Esophagus (tissue), 2 donors: ENCODE results near the gene SPC25. TPM values are rescaled to one million over a fixed set of nuclear protein-coding genes. Genes with fewer than 3 reads are reported as not detected.

Experiments used
- H3K27ac ChIP-seq, 2 donors: one replicate each; pipeline ENCODE4 v1.5.1; 2013; ENCODE audit warnings: low read depth in 2 of 2, mild to moderate bottlenecking in 2 of 2, inconsistent platforms in 1 of 2, low read length in 1 of 2, moderate library complexity in 1 of 2
- H3K27me3 ChIP-seq, 2 donors: one replicate each; pipeline ENCODE4 v1.6.1; 2013; ENCODE audit warnings: low read length in 2 of 2, control low read depth in 1 of 2, mild to moderate bottlenecking in 1 of 2; ENCODE audit not compliant: insufficient read depth in 2 of 2, control insufficient read depth in 1 of 2
- H3K36me3 ChIP-seq, 2 donors: one replicate each; pipeline ENCODE4 v1.6.1; 2013; ENCODE audit warnings: low read length in 1 of 2; ENCODE audit not compliant: control insufficient read depth in 2 of 2, insufficient read depth in 2 of 2
- H3K4me1 ChIP-seq, 2 donors: one replicate each; pipeline ENCODE4 v1.6.1; 2013; ENCODE audit warnings: low read length in 1 of 2; ENCODE audit not compliant: control insufficient read depth in 2 of 2, insufficient read depth in 2 of 2
- H3K4me3 ChIP-seq, 2 donors: one replicate each; pipeline ENCODE4 v1.5.1; 2013; ENCODE audit warnings: low read length in 2 of 2, mild to moderate bottlenecking in 2 of 2, low read depth in 1 of 2, moderate library complexity in 1 of 2
- H3K9me3 ChIP-seq, 2 donors: one replicate each; pipeline ENCODE4 v1.6.1; 2013; ENCODE audit warnings: mild to moderate bottlenecking in 2 of 2, low read depth in 1 of 2, low read length in 1 of 2, moderate library complexity in 1 of 2; ENCODE audit not compliant: control insufficient read depth in 2 of 2, insufficient read depth in 1 of 2
- WGBS, 2 donors: extraction: QIAGEN DNeasy Blood & Tissue Kit; methylation state at CpG; one replicate each; pipeline ENCODE4 v1.1.7; 2013; 5-methylcytosine and 5-hydroxymethylcytosine counted together
- polyA plus RNA-seq, 2 donors: library from polyadenylated mRNA; stranded (reverse); fragments of 200-250 nt; gene quantifications; one replicate each; pipeline ENCODE4 v1.2.3, GENCODE V29; 2013
- donor health status: healthy with polysubstance abuse.
- donor health status: Bipolar disorder and iron deficiency.

Gene SPC25
- polyA plus RNA-seq, 2 donors, result 4.1 to 6.4 TPM

DNA sequence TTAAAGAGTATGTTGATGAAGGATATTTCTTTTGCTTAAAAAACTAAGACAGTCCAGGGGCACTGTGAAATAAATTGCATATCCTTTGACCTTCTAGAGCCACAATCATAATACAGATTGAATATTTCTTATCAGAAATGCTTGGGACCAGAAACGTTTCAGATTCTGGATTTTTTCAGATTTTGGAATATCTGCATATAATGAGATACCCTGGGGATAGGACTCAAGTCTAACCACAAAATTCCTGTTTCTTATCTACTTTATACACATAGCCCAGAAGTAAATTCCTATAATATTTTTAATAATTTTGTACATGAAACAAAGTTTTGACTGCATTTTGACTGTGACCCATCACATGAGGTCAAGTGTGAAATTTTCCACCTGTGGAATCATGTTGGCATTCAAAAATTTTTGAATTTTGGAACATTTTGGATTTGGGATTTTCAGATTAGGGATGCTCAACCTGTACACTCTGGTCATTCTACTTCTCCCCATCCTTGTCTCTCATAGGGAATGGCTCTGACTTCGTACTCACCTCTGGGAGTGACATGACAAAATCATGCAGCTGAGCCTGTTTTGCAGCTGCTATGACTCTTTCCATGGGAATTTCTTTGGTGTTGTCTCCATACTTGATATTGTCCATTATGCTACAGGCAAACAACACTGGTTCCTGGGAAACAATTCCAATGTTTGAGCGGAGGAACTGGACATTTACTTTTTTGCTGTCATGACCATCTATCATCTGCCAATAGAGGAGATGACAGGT is 36.6 kb upstream of the SPC25 start:
- 68 to 71% methylated on average over 3 of the region's 3 CpGs for WGBS, 2 donors
- no peak overlapping the region for H3K27ac ChIP-seq
- no peaks in the 10 kb centered on the region for H3K36me3 ChIP-seq
- H3K9me3 ChIP-seq, result peaks cover 0 to 2% of the 10 kb centered on the region in 2 donors
- H3K27me3 ChIP-seq, result no peaks in the 10 kb centered on the region
- no peak overlapping the region for H3K4me3 ChIP-seq
- no peaks in the 10 kb centered on the region for H3K4me1 ChIP-seq

DNA sequence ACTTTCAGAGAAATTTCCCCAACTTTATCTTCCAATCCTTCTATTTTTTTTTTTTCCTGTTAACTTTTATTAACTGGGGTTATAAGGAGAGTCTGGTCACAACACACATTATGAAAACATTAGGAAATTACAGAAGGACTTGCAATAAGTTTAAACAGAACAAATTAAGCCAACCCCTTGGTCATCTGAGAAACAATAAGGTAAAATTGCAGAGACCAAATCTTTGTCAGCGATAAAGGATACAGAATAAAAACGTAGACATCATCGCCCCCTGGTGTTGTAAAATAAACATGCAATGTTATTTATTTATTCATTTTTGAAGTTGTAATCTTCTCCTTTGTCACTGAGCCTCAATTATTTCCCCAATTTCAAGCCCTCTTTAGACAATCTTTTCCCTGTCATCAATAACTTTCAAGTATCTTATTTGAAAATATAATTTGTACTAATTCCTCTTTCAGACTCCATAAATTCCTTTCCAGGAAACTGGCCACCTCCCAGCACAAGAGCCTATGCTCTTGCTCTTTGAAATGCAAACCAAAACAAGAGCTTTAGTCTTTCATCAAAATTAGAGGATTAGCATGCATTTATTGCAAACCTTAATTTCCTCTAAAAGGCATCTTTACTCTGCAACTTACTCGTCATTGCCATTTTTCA is 30.4 kb upstream of the SPC25 start:
- Histone ChIP-seq H3K27ac (no peak overlapping the region), H3K27me3 (no peaks in the 10 kb centered on the region), H3K4me3 (no peak overlapping the region), H3K9me3 (peaks cover 2% of the 10 kb centered on the region in 2 donors), H3K36me3 (no peaks in the 10 kb centered on the region), H3K4me1 (no peaks in the 10 kb centered on the region)
- 18 to 27% methylated on average over 4 of the region's 4 CpGs for WGBS, 2 donors

DNA sequence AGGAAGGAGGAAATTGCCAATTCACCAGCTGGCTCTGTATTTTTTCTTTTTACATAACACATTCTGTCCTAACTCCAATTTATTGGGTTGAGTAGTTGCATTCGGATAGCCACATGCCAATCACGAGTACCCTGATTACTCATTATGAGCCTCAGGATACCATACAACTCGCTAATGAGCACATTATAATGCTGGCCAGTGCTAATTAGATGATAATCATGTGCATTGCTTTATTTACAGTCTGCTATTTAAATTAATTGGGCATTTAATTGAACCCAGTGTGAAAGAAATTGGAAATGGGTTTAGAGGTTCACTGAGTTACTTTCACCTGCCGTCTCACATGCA is 26.1 kb upstream of the SPC25 start:
- H3K4me3 ChIP-seq, result no peak overlapping the region
- no peaks in the 10 kb centered on the region for H3K36me3 ChIP-seq
- no peak overlapping the region for H3K27ac ChIP-seq
- H3K4me1 ChIP-seq, result peaks cover 4 to 5% of the 10 kb centered on the region in 2 donors
- H3K9me3 ChIP-seq, result peaks cover 0 to 4% of the 10 kb centered on the region in 2 donors
- H3K27me3 ChIP-seq, result no peaks in the 10 kb centered on the region
- WGBS, 2 donors, result 85 to 87% methylated on average over 4 of the region's 4 CpGs

DNA sequence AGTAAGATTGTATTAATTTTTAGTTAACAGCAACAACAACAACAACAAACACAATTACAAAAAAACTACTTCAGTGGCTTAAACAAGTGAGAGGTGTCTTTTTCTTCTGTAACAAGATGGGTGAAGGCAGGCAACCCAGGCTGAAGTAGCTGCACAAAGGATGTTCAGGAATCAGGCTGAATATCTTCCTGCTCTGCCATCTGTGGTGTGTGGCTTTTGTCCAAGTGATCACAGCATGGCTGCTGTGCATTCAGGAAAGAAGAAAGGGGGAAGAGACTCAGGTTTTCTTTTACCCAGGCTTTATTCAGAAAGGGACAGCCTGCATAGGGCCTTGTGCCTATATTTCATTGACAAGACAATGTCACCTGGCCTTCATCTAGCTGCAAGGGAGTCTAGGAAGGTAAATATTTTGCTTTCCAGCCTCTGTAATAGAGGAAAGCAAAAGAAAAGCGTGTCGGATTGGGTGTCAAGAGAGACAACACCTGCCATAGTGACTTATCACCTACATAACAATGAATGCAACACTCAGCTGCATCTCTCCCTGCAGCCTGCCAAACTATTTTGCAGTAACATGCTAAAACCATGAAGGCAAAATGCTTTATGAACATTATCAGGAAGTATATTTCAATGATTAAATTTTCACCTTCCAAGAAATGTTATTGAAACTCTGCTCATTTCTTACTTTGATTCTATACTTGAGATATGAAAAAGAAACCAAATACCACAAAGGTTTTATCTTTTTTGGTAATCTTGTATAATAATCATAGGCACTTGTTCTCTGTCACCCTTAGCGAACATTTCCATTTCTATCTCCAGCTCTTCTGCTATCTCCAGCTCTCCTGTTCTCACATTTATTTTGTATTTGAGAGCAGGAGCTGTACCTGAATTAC is 25.5 kb upstream of the SPC25 start:
- no peak overlapping the region for H3K4me3 ChIP-seq
- peaks cover 4 to 5% of the 10 kb centered on the region in 2 donors for H3K4me1 ChIP-seq
- H3K9me3 ChIP-seq, result peaks cover 0 to 4% of the 10 kb centered on the region in 2 donors
- H3K36me3 ChIP-seq, result no peaks in the 10 kb centered on the region
- WGBS, 2 donors, result 93 to 94% methylated on average over 3 of the region's 3 CpGs
- H3K27me3 ChIP-seq, result no peaks in the 10 kb centered on the region
- no peak overlapping the region for H3K27ac ChIP-seq

DNA sequence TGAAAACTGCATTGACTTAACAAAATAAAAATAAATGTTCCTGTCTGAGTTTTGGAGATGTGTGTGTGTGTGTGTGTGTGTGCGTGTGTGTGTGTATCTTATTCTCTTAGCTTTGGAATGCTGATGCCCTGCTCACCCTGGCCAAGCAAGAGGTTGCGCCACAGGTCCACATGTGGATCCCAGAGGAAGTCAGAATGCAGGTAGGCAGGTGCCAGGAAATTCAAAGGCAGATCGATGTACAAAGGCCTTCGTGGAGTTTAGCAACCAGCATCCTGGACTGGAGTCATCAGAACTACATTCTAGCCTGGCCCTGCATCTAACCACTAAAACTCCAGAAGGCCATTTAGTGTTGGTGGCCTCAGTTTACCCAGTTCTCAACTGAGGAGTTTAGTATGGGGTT is 23.3 kb upstream of the SPC25 start:
- no peak overlapping the region for H3K27ac ChIP-seq
- H3K36me3 ChIP-seq, result no peaks in the 10 kb centered on the region
- H3K4me3 ChIP-seq, result no peak overlapping the region
- H3K9me3 ChIP-seq, result peaks cover 0 to 4% of the 10 kb centered on the region in 2 donors
- peaks cover 4 to 5% of the 10 kb centered on the region in 2 donors for H3K4me1 ChIP-seq
- 75 to 91% methylated on average over 4 of the region's 4 CpGs for WGBS, 2 donors
- no peaks in the 10 kb centered on the region for H3K27me3 ChIP-seq

DNA sequence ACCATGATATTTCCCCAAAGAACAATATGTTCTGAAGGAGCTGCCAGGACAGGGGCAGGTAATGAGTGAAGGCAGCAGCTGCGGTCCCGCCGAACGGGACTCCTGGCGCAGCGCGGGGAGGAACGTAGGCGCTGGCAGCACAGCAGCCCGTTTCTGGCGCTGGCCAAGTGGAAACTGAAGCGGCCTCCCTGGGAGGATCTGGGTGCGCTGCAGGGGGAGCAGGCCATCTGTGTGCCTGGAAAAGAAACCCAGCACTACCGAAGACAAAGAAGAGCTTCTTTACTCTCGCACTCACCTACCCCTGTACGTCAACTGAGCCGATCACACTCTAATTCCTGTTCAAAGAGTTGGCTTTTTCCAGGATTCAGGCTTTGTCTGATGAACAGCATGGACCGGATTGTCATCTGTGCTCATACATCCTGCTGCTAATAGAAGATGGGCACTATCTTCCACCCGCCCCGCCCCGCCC is 22.7 kb upstream of the SPC25 start:
- peaks cover 4 to 5% of the 10 kb centered on the region in 2 donors for H3K4me1 ChIP-seq
- H3K36me3 ChIP-seq, result no peaks in the 10 kb centered on the region
- peak overlapping the region; percentile 10 to 18 for H3K4me3 ChIP-seq
- H3K27ac ChIP-seq, result no peak overlapping the region
- 15 to 21% methylated on average over 21 of the region's 21 CpGs for WGBS, 2 donors
- H3K27me3 ChIP-seq, result no peaks in the 10 kb centered on the region
- peaks cover 0 to 4% of the 10 kb centered on the region in 2 donors for H3K9me3 ChIP-seq

DNA sequence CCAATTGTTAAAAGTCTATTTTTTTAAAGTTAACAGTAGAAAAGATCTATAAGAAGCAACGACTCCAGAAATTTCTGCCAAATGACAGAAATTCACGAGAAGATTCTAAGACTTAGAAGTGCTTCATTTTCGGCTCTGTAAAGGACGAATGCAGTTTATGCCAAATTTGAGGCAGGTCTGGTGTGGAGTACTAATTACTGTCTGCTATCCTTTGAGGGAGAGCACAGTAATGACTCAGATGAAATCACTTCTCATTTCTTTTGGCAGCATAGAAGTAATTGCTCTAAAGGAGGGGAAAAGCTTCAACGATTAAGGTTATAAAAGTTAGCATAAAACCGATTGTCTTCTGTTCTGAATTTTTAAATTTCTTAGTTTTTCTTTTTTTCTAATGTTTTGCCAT is 22.2 kb upstream of the SPC25 start:
- Histone ChIP-seq H3K27me3 (no peaks in the 10 kb centered on the region), H3K4me3 (no peak overlapping the region), H3K36me3 (no peaks in the 10 kb centered on the region), H3K4me1 (peaks cover 4 to 5% of the 10 kb centered on the region in 2 donors), H3K27ac (no peak overlapping the region), H3K9me3 (peaks cover 0 to 4% of the 10 kb centered on the region in 2 donors)
- 42 to 52% methylated on average over 6 of the region's 6 CpGs for WGBS, 2 donors

DNA sequence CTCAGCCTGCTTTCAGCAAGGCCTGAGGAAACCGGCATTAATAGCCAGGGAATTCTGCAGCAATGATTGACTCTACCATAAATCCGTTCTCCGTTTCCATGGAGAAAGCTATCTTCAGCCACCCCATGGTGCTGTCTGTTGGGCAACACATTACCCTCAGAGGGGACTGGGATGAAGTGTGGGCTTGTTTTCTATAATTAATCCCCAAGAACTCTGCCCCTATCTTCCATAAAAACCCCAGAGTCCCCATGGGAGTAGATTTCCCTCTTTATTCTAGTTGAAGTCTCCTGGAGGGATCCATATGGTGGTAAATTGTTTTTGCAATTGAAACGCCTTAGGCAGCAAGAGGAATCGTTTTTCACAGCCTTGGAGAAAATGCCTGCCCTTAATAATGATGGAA is 20.1 kb upstream of the SPC25 start:
- peaks cover 4 to 5% of the 10 kb centered on the region in 2 donors for H3K4me1 ChIP-seq
- no peaks in the 10 kb centered on the region for H3K27me3 ChIP-seq
- WGBS, 2 donors, result 76 to 79% methylated on average over 5 of the region's 5 CpGs
- H3K36me3 ChIP-seq, result no peaks in the 10 kb centered on the region
- no peak overlapping the region for H3K27ac ChIP-seq
- H3K4me3 ChIP-seq, result no peak overlapping the region
- H3K9me3 ChIP-seq, result no peaks in the 10 kb centered on the region

DNA sequence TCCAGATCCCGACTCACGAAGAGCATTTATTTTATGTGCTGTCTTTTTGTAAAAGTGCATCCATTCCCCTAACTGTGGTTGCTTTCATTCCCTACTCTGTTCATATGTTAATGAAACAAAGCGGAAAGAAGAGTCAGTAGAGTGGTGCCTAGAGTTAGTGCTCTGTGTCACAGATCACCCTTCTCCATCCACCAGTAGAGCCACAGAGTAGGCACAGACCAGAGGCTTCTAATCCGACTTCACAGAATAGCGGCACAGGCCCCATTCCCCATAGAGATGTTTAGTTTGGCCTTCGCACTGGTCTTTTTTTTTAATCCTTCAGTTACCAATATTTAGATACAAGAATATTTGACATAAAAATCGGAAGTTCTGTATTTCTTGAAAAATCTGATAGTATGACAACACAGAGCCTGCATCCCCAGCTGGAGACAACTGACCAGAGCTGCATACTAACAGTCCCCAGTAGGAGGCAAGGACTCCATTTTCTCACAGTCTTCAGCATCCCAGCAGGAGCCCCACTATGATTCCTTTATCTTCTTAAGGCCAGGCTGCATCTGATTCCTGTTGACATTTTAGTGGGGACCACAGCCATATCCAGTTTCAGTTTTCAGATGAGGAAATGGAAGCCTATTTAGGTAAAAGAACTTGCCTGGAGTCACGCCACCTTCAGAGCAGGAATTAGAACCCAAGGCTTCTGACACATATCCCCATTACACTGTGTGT is 17.9 kb upstream of the SPC25 start:
- Histone ChIP-seq H3K27ac (no peak overlapping the region), H3K4me1 (peaks cover 4% of the 10 kb centered on the region in 2 donors), H3K36me3 (no peaks in the 10 kb centered on the region), H3K9me3 (no peaks in the 10 kb centered on the region), H3K27me3 (no peaks in the 10 kb centered on the region), H3K4me3 (no peak overlapping the region)
- 91 to 92% methylated on average over 8 of the region's 8 CpGs for WGBS, 2 donors
